ENCODE results near the gene IMPG2. TPM values are rescaled to one million over a fixed set of nuclear protein-coding genes. Genes with fewer than 3 reads are reported as not detected.

Gene IMPG2
- 2.8 TPM for total RNA-seq

GRCh38 chr3:101320475-101320874 lies at the start of gene IMPG2:
Gene IMPG2, minus strand, starts transcription at chr3:101320575. Its CDS starts 203 bp downstream, at chr3:101320372.

Other genes starting within 250 kb of the IMPG2 start
- gene SENP7, start 192.6 kb upstream of the IMPG2 start, total RNA-seq, result 174 TPM
- gene TRMT10C, start 241.3 kb upstream of the IMPG2 start, total RNA-seq, result 27.2 TPM

Data from parietal lobe (tissue), 1 donor.